ENCODE data around the gene SCAF4.

Gene SCAF4

DNA sequence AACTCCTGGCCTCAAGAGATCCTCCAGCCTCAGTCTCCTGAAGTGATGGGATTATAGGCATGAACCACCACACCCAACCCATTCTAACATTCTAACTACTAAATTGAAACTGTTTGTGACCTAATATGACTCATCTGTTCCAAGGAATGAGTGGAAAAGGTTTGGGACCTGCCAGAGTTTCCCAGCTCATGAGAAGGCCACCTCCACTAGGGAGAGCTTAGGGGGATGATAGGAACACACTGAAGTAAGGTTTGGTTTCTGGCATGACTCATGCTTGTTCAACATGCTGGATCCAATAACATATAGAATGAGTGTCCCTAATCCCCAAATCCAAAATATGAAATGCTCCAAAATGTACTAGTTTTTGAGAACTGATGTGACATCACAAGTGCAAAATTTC lies 18.9 kb upstream of the SCAF4 start:
- no peak for TF ChIP-seq EZH2 (IDR thresholded peaks at IDR 0.05; ENCODE audit: borderline replicate concordance, low read depth, low read length, severe bottlenecking)
- TF ChIP-seq, protein P1, sequence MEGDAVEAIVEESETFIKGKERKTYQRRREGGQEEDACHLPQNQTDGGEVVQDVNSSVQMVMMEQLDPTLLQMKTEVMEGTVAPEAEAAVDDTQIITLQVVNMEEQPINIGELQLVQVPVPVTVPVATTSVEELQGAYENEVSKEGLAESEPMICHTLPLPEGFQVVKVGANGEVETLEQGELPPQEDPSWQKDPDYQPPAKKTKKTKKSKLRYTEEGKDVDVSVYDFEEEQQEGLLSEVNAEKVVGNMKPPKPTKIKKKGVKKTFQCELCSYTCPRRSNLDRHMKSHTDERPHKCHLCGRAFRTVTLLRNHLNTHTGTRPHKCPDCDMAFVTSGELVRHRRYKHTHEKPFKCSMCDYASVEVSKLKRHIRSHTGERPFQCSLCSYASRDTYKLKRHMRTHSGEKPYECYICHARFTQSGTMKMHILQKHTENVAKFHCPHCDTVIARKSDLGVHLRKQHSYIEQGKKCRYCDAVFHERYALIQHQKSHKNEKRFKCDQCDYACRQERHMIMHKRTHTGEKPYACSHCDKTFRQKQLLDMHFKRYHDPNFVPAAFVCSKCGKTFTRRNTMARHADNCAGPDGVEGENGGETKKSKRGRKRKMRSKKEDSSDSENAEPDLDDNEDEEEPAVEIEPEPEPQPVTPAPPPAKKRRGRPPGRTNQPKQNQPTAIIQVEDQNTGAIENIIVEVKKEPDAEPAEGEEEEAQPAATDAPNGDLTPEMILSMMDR (IDR thresholded peaks at IDR 0.05; ENCODE audit: borderline replicate concordance, extremely low read depth, low read length, poor library complexity, severe bottlenecking): no peak
- H3K27ac ChIP-seq (ENCODE audit: low read length): no peak overlapping the region
- H4K20me1 ChIP-seq (ENCODE audit: insufficient read depth, low read length): no peaks in the 10 kb centered on the region
- DNase-seq (no peak), ATAC-seq (ENCODE audit: insufficient read depth, low read depth) (no peak)
- no peaks in the 10 kb centered on the region for H3K4me1 ChIP-seq (ENCODE audit: insufficient read depth, low read length)
- no peaks in the 10 kb centered on the region for H3K27me3 ChIP-seq (ENCODE audit: insufficient read depth, low read length, poor library complexity)
- H3K36me3 ChIP-seq (ENCODE audit: insufficient read depth, low read length): no peaks in the 10 kb centered on the region
- H3K4me2 ChIP-seq (ENCODE audit: insufficient read depth, low read length): no peak overlapping the region
- H2AFZ ChIP-seq (ENCODE audit: low read depth, low read length): no peak overlapping the region
- no peaks in the 10 kb centered on the region for H3K79me2 ChIP-seq (ENCODE audit: insufficient read depth, low read length)
- no peak overlapping the region for H3K4me3 ChIP-seq (ENCODE audit: low read depth in 1 of 2, low read length in 2 of 2)
- no peak overlapping the region for H3K9ac ChIP-seq (ENCODE audit: low read depth, low read length)
- no peaks in the 10 kb centered on the region for H3K9me3 ChIP-seq (ENCODE audit: insufficient read depth, low read length, severe bottlenecking)

DNA sequence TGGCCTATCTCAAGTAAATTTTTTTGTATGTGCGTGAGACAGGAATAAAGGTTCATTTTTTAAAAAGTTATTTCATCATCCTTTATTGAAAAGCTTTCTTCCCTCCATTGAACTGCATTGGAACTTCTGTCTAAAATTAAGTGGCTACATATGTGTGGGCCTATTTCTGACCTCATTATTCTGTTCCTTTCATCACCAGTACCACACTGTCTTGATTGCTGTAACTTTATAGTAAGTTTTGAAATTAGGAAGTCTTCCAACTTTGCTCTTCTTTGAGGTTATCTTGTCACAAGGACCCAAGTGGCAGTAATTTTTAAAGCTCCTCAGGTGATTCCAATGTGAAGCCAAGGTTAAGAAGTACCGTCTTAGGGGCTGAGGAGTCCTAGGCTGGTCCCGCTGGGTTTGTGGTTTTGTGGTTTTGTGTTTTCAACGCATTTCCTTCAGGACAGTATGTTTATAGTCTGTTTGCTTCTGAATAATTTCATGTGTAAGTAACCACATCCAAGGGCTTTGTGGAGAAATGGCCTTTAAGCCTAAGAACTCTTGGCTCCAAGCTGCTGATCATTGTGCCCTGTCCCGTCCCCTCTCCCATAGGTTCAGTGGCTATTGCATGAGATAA lies 12.4 kb upstream of the SCAF4 start:
- H3K9me3 ChIP-seq (ENCODE audit: insufficient read depth, low read length, severe bottlenecking): no peaks in the 10 kb centered on the region
- no peaks in the 10 kb centered on the region for H4K20me1 ChIP-seq (ENCODE audit: insufficient read depth, low read length)
- H2AFZ ChIP-seq (ENCODE audit: low read depth, low read length): no peak overlapping the region
- H3K27ac ChIP-seq (ENCODE audit: low read length): no peak overlapping the region
- peaks cover 7% of the 10 kb centered on the region for H3K4me1 ChIP-seq (ENCODE audit: insufficient read depth, low read length)
- H3K36me3 ChIP-seq (ENCODE audit: insufficient read depth, low read length): no peaks in the 10 kb centered on the region
- TF ChIP-seq, protein P1 (IDR thresholded peaks at IDR 0.05; ENCODE audit: borderline replicate concordance, extremely low read depth, low read length, poor library complexity, severe bottlenecking): no peak
- TF ChIP-seq EZH2 (IDR thresholded peaks at IDR 0.05; ENCODE audit: borderline replicate concordance, low read depth, low read length, severe bottlenecking): no peak
- no peak overlapping the region for H3K4me2 ChIP-seq (ENCODE audit: insufficient read depth, low read length)
- H3K4me3 ChIP-seq (ENCODE audit: low read depth in 1 of 2, low read length in 2 of 2): no peak overlapping the region
- no peaks in the 10 kb centered on the region for H3K27me3 ChIP-seq (ENCODE audit: insufficient read depth, low read length, poor library complexity)
- ATAC-seq (ENCODE audit: insufficient read depth, low read depth) (peak; percentile 54; the same call in 2 of the 3 replicates), DNase-seq (no peak)
- H3K9ac ChIP-seq (ENCODE audit: low read depth, low read length): no peak overlapping the region
- no peaks in the 10 kb centered on the region for H3K79me2 ChIP-seq (ENCODE audit: insufficient read depth, low read length)

DNA sequence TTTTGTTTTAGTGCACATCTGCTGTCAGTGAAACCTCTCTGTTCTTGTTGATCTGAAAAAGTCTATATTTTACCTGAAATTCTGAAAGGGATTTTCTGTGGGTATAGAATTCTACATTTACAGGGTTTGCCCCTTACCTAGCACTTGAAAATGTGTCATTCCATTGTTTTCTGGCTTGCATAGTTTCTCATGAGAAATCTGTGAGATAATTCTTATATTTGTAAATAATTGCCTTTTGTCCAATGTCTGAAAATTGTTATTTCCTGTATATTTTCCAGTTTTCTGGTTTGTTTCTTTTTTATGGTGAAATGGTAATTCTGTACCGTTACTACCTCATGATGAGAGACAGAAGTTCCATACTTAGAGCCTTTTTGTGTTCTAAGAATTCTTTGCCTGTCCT lies 11.8 kb upstream of the SCAF4 start:
- Histone ChIP-seq H3K4me2 (ENCODE audit: insufficient read depth, low read length) (no peak overlapping the region), H3K4me1 (ENCODE audit: insufficient read depth, low read length) (peaks cover 7% of the 10 kb centered on the region), H3K9ac (ENCODE audit: low read depth, low read length) (no peak overlapping the region), H3K27ac (ENCODE audit: low read length) (no peak overlapping the region), H3K36me3 (ENCODE audit: insufficient read depth, low read length) (no peaks in the 10 kb centered on the region), H3K79me2 (ENCODE audit: insufficient read depth, low read length) (no peaks in the 10 kb centered on the region), H3K27me3 (ENCODE audit: insufficient read depth, low read length, poor library complexity) (no peaks in the 10 kb centered on the region), H3K9me3 (ENCODE audit: insufficient read depth, low read length, severe bottlenecking) (no peaks in the 10 kb centered on the region), H2AFZ (ENCODE audit: low read depth, low read length) (no peak overlapping the region), H3K4me3 (ENCODE audit: low read depth in 1 of 2, low read length in 2 of 2) (no peak overlapping the region), H4K20me1 (ENCODE audit: insufficient read depth, low read length) (no peaks in the 10 kb centered on the region)
- no peak for TF ChIP-seq EZH2 (IDR thresholded peaks at IDR 0.05; ENCODE audit: borderline replicate concordance, low read depth, low read length, severe bottlenecking)
- TF ChIP-seq, protein P1 (IDR thresholded peaks at IDR 0.05; ENCODE audit: borderline replicate concordance, extremely low read depth, low read length, poor library complexity, severe bottlenecking): no peak
- ATAC-seq (ENCODE audit: insufficient read depth, low read depth) (no peak), DNase-seq (no peak)
